Gastroesophageal sphincter (tissue), 3 donors: Measurements from ENCODE around the gene EFHD1.

Source experiments
- POLR2A ChIP-seq, 2 donors: fragments of 450-650 bp; IDR thresholded peaks; one replicate each; pipeline ENCODE4 v1.6.1; 2017; ENCODE audit warnings: antibody characterized with exemption in 2 of 2, mild to moderate bottlenecking in 2 of 2, moderate library complexity in 1 of 2
- TF ChIP-seq, protein P1 (sequence below), 4 experiments: fragments of 200-600 bp in 2 of 4; fragments of 450-650 bp in 2 of 4; sonication (generic) in 1 of 4; IDR thresholded peaks; one replicate each; pipeline ENCODE4 v1.5.1; 2017 to 2019; ENCODE audit warnings: antibody characterized with exemption in 4 of 4, mild to moderate bottlenecking in 2 of 4, moderate library complexity in 2 of 4

DNA sequence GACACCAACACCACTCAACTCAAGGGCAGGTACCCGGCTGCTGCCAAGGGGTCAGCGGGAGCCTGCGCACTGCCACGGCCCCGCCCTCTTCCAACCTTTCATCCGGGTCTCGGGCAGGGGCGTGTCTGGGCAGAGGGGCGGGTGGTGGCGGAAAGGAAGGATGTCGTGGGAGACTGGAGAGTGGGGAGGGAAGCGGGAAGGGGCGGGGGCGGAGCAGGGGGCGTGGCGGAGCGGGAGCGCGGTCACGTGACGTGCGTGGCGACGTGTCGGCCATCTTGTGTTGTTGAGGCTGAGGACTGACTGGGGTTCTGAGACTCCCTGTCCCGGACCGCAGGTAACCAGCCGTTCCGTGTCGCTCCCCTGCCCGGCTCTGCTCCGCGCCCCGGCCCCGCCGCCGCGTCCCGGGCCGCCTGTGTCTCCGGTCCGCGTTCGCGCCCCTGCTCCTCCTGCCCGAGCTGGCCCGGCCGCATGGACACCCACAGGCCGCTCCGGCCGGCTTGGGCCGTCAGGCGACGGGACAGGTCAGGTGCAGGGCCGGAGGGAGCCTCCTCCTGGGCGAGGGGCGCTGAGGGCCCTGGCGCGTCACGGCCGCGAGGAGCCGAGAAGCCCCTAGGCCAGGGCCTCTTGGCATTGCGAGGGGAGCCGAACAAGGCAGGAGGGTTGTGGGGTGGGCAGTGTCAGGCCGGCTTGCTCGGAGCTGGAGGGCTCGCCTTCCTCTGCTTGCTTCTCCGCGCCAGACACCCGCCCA, 63.8 kb downstream of the EFHD1 start, which contains the start of gene GIGYF2:
- TF ChIP-seq POLR2A (IDR thresholded peaks at IDR 0.05) = peak; percentile 35 to 45
- TF ChIP-seq, protein P1, sequence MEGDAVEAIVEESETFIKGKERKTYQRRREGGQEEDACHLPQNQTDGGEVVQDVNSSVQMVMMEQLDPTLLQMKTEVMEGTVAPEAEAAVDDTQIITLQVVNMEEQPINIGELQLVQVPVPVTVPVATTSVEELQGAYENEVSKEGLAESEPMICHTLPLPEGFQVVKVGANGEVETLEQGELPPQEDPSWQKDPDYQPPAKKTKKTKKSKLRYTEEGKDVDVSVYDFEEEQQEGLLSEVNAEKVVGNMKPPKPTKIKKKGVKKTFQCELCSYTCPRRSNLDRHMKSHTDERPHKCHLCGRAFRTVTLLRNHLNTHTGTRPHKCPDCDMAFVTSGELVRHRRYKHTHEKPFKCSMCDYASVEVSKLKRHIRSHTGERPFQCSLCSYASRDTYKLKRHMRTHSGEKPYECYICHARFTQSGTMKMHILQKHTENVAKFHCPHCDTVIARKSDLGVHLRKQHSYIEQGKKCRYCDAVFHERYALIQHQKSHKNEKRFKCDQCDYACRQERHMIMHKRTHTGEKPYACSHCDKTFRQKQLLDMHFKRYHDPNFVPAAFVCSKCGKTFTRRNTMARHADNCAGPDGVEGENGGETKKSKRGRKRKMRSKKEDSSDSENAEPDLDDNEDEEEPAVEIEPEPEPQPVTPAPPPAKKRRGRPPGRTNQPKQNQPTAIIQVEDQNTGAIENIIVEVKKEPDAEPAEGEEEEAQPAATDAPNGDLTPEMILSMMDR (IDR thresholded peaks at IDR 0.05) = no peak
